Activated effector memory CD4-positive, alpha-beta T cell treated with anti-CD3 and anti-CD28 coated beads, Interleukin-2, amount 50 U/mL, for 16 hours (primary cell): ENCODE measurements around the gene RGCC.

Experiments used
- DNase-seq: peaks from one replicate; pipeline ENCODE4 v3.0.0-alpha.2; 2020

Gene RGCC

GRCh38 chr13:41455725-41456419 lies 1.5 kb upstream of the RGCC start:
- DNase-seq = no peak

GRCh38 chr13:41457589-41458186 lies 338 bp downstream of the RGCC start:
- DNase-seq = peak; percentile 80

GRCh38 chr13:41458187-41458760 lies 924 bp downstream of the RGCC start:
- peak; percentile 83 for DNase-seq

- peak; percentile 87 for DNase-seq
Observed at GRCh38 chr13:41458761-41459431, 1.5 kb downstream of the RGCC start.

DNA sequence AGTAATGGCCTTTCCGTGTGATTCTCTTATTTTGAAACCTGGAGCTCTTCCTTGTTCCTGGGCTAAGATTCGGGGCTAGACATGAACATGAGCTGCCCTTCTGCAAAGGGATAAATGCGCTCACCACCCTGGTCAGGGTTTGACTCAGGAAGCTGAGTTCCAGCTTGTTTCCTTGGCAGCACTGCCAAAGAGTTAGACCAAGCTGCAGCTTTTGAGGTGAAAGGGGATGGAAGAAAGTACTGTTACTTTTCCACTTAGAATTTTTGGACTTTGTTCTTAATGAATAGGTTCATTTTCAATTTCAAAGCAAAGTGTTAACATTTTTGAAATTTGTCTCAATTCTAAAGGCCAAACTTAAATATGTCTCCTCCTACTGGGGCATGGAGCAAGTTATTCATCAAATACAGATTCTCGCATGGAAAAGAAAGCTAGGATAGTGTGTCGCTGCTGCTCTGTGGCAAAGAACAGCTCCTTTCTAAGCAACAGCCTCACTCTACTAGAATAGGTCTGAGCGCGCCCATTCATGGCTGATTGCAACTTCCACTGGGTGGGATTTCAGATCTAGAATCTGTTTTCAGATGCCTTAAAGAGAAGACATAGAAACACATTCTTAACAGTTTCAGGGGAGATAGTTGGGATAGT lies 2.2 kb downstream of the RGCC start:
- no peak for DNase-seq

DNA sequence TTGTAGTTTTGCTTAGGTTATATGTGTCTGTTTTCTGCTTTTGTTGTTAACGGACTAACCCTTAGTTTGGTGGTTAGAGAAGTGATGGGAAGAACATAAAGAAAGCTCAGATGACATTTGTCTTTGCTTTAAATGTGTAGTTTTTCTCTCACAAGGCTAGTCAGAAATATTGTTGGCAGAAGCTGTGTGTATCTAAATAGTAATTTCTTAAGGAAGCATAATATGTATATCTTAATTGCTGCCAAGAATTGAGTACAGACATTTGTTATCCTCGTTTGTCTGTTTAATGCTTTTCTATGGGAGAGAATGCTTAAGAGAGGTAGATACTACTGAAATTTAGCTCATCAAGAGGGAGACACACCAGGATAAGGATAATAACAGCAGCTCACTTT lies 2.7 kb downstream of the RGCC start:
- no peak for DNase-seq

- DNase-seq = no peak
Observed at GRCh38 chr13:41460930-41461329, 3.6 kb downstream of the RGCC start.

DNA sequence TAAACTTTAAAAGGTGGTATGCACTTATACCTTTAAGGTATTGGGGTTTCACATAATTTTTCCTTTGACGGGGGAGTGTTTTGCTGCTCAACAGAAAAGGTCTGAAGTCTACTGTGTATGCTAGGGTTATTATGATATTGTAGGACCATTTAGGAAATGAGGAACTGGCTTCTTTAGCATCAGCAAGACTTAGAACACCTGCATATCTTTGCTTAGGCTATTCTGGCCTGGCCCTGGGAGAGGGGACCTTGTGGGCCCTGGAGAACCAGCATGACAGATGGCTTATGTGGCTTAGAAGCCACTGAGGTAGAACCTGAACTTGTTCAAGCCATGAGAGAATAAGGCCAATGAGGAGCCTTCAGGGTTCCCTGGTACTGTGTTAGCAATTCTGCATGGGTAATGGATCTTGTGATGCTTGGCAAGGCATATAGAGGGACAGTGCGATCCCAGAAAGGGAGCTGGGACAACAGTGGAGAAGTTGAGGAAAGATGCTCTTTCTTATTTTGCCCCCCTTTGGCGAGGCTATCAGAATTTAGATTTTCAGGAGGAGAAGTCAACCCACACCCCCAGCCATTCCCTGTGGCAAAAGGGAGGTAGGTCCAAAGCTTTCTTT lies 4.3 kb downstream of the RGCC start:
- DNase-seq = no peak

GRCh38 chr13:41462427-41462826 lies 5.1 kb downstream of the RGCC start:
- no peak for DNase-seq

GRCh38 chr13:41463838-41464602 lies 6.7 kb downstream of the RGCC start:
- DNase-seq = peak; percentile 80

DNA sequence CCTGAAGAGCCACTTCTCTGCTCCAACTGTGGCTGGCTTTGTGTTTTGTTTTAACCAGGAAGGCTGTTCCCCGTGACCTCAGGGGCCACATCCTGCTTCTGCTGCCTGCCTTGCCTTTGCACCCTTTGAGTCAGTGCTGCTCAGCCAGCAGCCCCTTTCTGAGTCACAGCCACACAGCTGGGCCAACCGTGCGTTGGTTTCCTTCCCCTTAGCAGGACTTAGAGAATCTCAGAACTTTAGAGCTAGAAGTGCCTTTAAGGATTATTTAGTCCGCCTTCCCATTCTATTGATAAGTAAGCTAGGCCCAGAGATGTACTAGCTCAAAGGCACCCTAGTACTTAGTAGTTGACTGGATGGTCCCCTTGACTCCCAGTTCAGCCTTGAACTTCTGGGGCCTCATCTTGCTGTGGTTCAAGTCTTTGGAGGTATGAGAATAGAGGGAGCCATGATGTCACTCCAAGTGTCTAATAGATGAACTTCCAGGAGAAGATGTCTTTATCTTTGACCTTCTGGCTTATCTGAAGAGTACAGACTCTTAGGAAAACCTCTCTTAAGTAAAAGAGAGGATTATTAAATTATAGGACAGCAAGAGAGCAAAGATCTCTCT lies 8.0 kb downstream of the RGCC start:
- DNase-seq = peak; percentile 94

- no peak for DNase-seq
Observed at GRCh38 chr13:41465898-41466320, 8.6 kb downstream of the RGCC start.

DNA sequence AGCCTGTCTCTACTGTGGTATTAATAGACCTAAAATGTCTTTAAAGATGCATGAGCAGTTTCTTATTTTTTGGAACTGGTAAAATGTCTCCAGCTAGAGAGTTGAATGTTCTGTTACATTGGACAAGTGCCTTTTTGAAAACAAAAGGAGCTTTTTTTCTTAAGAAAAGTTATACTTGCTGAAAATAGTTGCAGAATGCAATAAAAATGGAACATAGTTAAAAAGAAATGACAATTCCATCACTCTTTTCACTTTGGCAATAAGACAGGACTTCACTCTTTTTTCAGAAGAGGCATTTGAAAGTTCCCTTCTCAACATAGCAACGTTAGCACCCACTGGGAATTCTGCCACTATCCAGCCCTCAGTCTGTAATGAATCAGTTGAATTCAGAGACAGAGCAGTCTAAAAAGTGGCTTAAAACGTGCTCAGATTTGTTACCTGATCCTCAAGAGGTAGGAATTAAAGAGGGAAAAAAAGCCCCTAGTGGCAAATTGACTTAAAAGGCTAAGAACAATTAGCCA lies 10.1 kb downstream of the RGCC start:
- DNase-seq = no peak

GRCh38 chr13:41468631-41469030 lies 11.3 kb downstream of the RGCC start:
- DNase-seq = no peak

DNA sequence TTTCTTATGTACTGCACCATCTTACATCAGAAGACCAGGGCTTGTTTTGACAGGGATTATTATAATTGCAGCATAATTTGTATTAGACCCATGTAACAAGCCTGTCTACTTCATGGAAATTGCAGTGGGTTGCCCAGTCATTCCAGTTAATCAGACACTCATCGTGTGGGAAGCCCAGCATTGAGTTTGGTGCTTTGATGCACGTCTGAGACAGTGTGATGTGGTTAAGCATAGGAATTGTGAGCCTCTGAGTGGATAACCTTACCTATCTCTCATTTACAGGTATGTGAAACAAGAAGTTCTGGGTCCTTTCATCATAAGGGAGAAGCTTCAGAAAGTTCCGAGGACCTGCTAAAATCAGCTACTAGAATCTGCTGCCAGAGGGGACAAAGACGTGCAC lies 12.8 kb downstream of the RGCC start:
- DNase-seq = peak; percentile 77

DNA sequence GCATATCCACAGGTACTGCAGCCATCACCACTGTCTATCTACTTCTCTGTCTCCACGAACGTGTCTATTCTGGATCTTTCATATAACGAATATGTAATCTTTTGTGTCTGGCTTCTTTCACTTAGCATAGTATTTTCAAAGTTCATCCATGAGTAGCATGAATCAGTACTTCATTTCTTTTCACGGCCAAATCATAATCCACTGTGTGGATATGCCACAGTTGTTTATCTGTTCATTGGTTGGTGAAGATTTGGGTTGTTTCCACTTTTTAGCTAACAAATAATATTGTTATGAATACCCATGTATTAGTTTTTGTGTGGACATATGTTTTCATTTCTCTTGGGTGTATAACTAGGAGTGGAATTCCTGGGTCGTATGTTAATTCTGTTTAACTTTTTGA lies 14.4 kb downstream of the RGCC start:
- DNase-seq = no peak

GRCh38 chr13:41487222-41487621 lies 29.9 kb downstream of the RGCC start:
- no peak for DNase-seq

GRCh38 chr13:41488124-41488523 lies 30.8 kb downstream of the RGCC start:
- DNase-seq = no peak

- no peak for DNase-seq
Observed at GRCh38 chr13:41490371-41491015, 33.1 kb downstream of the RGCC start.

GRCh38 chr13:41491436-41491835 lies 34.1 kb downstream of the RGCC start:
- no peak for DNase-seq
